Activated CD4-positive, alpha-beta T cell treated with anti-CD3 and anti-CD28 coated beads for 1 hour (primary cell): ENCODE measurements around the gene FUNDC1.

Experiments used
- DNase-seq: peaks from one replicate; pipeline ENCODE4 v3.0.0-alpha.2; 2020

The FUNDC1 gene

GRCh38 chrX:44474410-44474809, 68.2 kb downstream of the FUNDC1 start:
- DNase-seq: no peak
